GM18520 (cell line): ENCODE results near the gene MAD1L1.
"Not testable (repeated sequence)": the region's sequence is repeated elsewhere in the genome, so short reads cannot be mapped to it uniquely, and the experiment has no call there.

Experiments used
- ATAC-seq: cut with Tn5 transposase; IDR thresholded peaks from one replicate; pipeline ENCODE4 v1.9.1; 2021; ENCODE audit not compliant: unreplicated experiment

MAD1L1 gene

GRCh38 chr7:1934017-1934416 lies 298.7 kb downstream of the MAD1L1 start:
- no peak for ATAC-seq

GRCh38 chr7:1933066-1933750 lies 299.5 kb downstream of the MAD1L1 start:
- ATAC-seq = no peak

- ATAC-seq = no peak
These were observed 300.8 kb downstream of the MAD1L1 start for GRCh38 chr7:1931951-1932270.

GRCh38 chr7:1931256-1931950 lies 301.3 kb downstream of the MAD1L1 start:
- ATAC-seq = no peak

GRCh38 chr7:1930381-1931065 lies 302.2 kb downstream of the MAD1L1 start:
- ATAC-seq = no peak

GRCh38 chr7:1929349-1929925 lies 303.3 kb downstream of the MAD1L1 start:
- not testable (repeated sequence) for ATAC-seq

GRCh38 chr7:1928645-1929348 lies 303.9 kb downstream of the MAD1L1 start:
- no peak for ATAC-seq

- ATAC-seq = no peak
These were observed 304.7 kb downstream of the MAD1L1 start for GRCh38 chr7:1927937-1928644.

- ATAC-seq = no peak
These were observed 305.8 kb downstream of the MAD1L1 start for GRCh38 chr7:1926908-1927306.

GRCh38 chr7:1925973-1926907 lies 306.5 kb downstream of the MAD1L1 start:
- no peak for ATAC-seq

- no peak for ATAC-seq
These were observed 307.4 kb downstream of the MAD1L1 start for GRCh38 chr7:1925349-1925748.

GRCh38 chr7:1924258-1924817 lies 308.4 kb downstream of the MAD1L1 start:
- no peak for ATAC-seq

- no peak for ATAC-seq
These were observed 309.1 kb downstream of the MAD1L1 start for GRCh38 chr7:1923409-1924257.

GRCh38 chr7:1922870-1923236 lies 309.9 kb downstream of the MAD1L1 start:
- ATAC-seq = no peak

- ATAC-seq = no peak
These were observed 310.5 kb downstream of the MAD1L1 start for GRCh38 chr7:1922071-1922869.

- no peak for ATAC-seq
These were observed 311.9 kb downstream of the MAD1L1 start for GRCh38 chr7:1920881-1921280.

GRCh38 chr7:1920266-1920681 lies 312.5 kb downstream of the MAD1L1 start:
- ATAC-seq = no peak
